Chondrocyte (in vitro differentiated cells): ENCODE data around the gene MFSD6. TPM values are rescaled to one million over a fixed set of nuclear protein-coding genes. Genes with fewer than 3 reads are reported as not detected.

Experiments
- DNase-seq: peaks from one replicate; pipeline ENCODE4 v3.0.0; 2021; ENCODE audit warnings: mixed read lengths, low spot score
- H3K27ac Mint-ChIP-seq: one replicate; pipeline ENCODE4 v1.8.0; 2021; ENCODE audit warnings: mild to moderate bottlenecking, moderate library complexity, mixed read lengths; ENCODE audit not compliant: unreplicated experiment
- H3K27me3 Mint-ChIP-seq: 2 replicates; pipeline ENCODE4 v1.8.0; 2021; ENCODE audit warnings: low read depth, mixed read lengths
- H3K36me3 Mint-ChIP-seq: 2 replicates; pipeline ENCODE4 v1.8.0; 2021; ENCODE audit warnings: low read depth, mixed read lengths
- H3K4me1 Mint-ChIP-seq: 2 replicates; pipeline ENCODE4 v1.8.0; 2021; ENCODE audit warnings: low read depth, mild to moderate bottlenecking, mixed read lengths
- H3K4me3 Mint-ChIP-seq: one replicate; pipeline ENCODE4 v1.8.0; 2021; ENCODE audit warnings: mild to moderate bottlenecking, moderate library complexity, mixed read lengths; ENCODE audit not compliant: unreplicated experiment
- H3K9me3 Mint-ChIP-seq: 2 replicates; pipeline ENCODE4 v1.8.0; 2021; ENCODE audit warnings: low read depth, mixed read lengths
- CTCF ChIP-seq: fragments of 200-600 bp; sonication (generic); IDR thresholded peaks from 2 replicates; pipeline ENCODE4 v1.5.0; 2021; ENCODE audit warnings: antibody characterized with exemption, mild to moderate bottlenecking, moderate library complexity
- total RNA-seq: library from RNA; stranded (reverse); gene quantifications from 3 replicates; pipeline ENCODE4 v1.2.1, GENCODE V29; 2021

Gene MFSD6
- total RNA-seq, 1 donor from 2014 or later = 8.4 TPM

GRCh38 chr2:190535121-190535439, 126.9 kb downstream of the MFSD6 start:
- no peak for DNase-seq
- Mint-ChIP-seq H3K36me3 (peaks cover 15% of the 10 kb centered on the region), H3K4me3 (peak overlapping the region; percentile 78), H3K27ac (peak overlapping the region; percentile 93), H3K27me3 (no peaks in the 10 kb centered on the region), H3K4me1 (peaks cover 53% of the 10 kb centered on the region), H3K9me3 (peaks cover 26% of the 10 kb centered on the region)
- TF ChIP-seq CTCF = no peak

- Mint-ChIP-seq H3K27me3 (no peaks in the 10 kb centered on the region), H3K36me3 (peaks cover 16% of the 10 kb centered on the region), H3K4me3 (peak overlapping the region; percentile 78), H3K27ac (peak overlapping the region; percentile 58), H3K9me3 (peaks cover 30% of the 10 kb centered on the region), H3K4me1 (peaks cover 48% of the 10 kb centered on the region)
- no peak for DNase-seq
- TF ChIP-seq CTCF = no peak
Measured at GRCh38 chr2:190535586-190535985, 127.4 kb downstream of the MFSD6 start.

GRCh38 chr2:190537765-190538164, 129.6 kb downstream of the MFSD6 start:
- no peak overlapping the region for H3K27ac Mint-ChIP-seq
- H3K36me3 Mint-ChIP-seq = peaks cover 27% of the 10 kb centered on the region
- peaks cover 48% of the 10 kb centered on the region for H3K9me3 Mint-ChIP-seq
- no peaks in the 10 kb centered on the region for H3K27me3 Mint-ChIP-seq
- peaks cover 32% of the 10 kb centered on the region for H3K4me1 Mint-ChIP-seq
- TF ChIP-seq CTCF = no peak
- DNase-seq = no peak
- H3K4me3 Mint-ChIP-seq = no peak overlapping the region

- no peak for TF ChIP-seq CTCF
- DNase-seq = no peak
- Mint-ChIP-seq H3K36me3 (peaks cover 27% of the 10 kb centered on the region), H3K9me3 (peaks cover 48% of the 10 kb centered on the region), H3K27me3 (no peaks in the 10 kb centered on the region), H3K4me1 (peaks cover 35% of the 10 kb centered on the region), H3K27ac (no peak overlapping the region), H3K4me3 (no peak overlapping the region)
Measured at GRCh38 chr2:190538201-190538600, 130.0 kb downstream of the MFSD6 start.

GRCh38 chr2:190540048-190540447, 131.9 kb downstream of the MFSD6 start:
- no peak for TF ChIP-seq CTCF
- no peak for DNase-seq
- Mint-ChIP-seq H3K4me1 (peaks cover 38% of the 10 kb centered on the region), H3K36me3 (peaks cover 27% of the 10 kb centered on the region), H3K27me3 (no peaks in the 10 kb centered on the region), H3K27ac (no peak overlapping the region), H3K4me3 (no peak overlapping the region), H3K9me3 (peaks cover 48% of the 10 kb centered on the region)
